Panc1 (cell line): ENCODE results near the gene LATS1.

ENCODE experiments used
- CTCF ChIP-seq: fragments of 450-650 bp; IDR thresholded peaks from 2 replicates; pipeline ENCODE4 v1.5.1; 2017; ENCODE audit warnings: mild to moderate bottlenecking
- POLR2AphosphoS5 ChIP-seq: IDR thresholded peaks from 2 replicates; pipeline ENCODE4 v1.6.1; 2012; ENCODE audit warnings: mild to moderate bottlenecking, low read depth, low read length, moderate library complexity
- REST ChIP-seq, 2 experiments: IDR thresholded peaks; 2 replicates each; pipeline ENCODE4 v1.6.1; 2011 to 2012; ENCODE audit warnings: low read depth in 2 of 2, control low read depth in 1 of 2, low read length in 1 of 2, mild to moderate bottlenecking in 1 of 2, moderate library complexity in 1 of 2; ENCODE audit not compliant: insufficient read depth in 1 of 2
- SIN3A ChIP-seq: IDR thresholded peaks from 2 replicates; pipeline ENCODE4 v1.6.1; 2012; ENCODE audit warnings: low read depth, mild to moderate bottlenecking, low read length, moderate library complexity, borderline replicate concordance; ENCODE audit not compliant: insufficient read depth

- TF ChIP-seq REST (IDR thresholded peaks at IDR 0.05; ENCODE audit: insufficient read depth in 1 of 2, low read depth in 2 of 2, low read length in 1 of 2) (no peak), CTCF (no peak), POLR2AphosphoS5 (no peak), SIN3A (no peak)
Measured at GRCh38 chr6:149686230-149686629, 31.7 kb downstream of the LATS1 start.
